IPS DF 6.9 (cell line): ENCODE data around the gene GADD45G.

Experiments
- DNase-seq: peaks from one replicate; pipeline ENCODE4 v3.0.0-alpha.2; 2013; ENCODE audit warnings: low read depth, low spot score
- H3K27ac ChIP-seq: one replicate; pipeline ENCODE4 v1.5.1; 2013; ENCODE audit warnings: low read length, control low read depth
- H3K27me3 ChIP-seq: 2 replicates; pipeline ENCODE4 v1.6.1; 2013; ENCODE audit warnings: mild to moderate bottlenecking, low read length; ENCODE audit not compliant: control insufficient read depth, insufficient read depth
- H3K36me3 ChIP-seq: 2 replicates; pipeline ENCODE4 v1.6.1; 2013; ENCODE audit warnings: low read length; ENCODE audit not compliant: control insufficient read depth, insufficient read depth
- H3K4me1 ChIP-seq: 2 replicates; pipeline ENCODE4 v1.6.1; 2013; ENCODE audit warnings: low read length; ENCODE audit not compliant: control insufficient read depth, insufficient read depth
- H3K4me3 ChIP-seq: 2 replicates; pipeline ENCODE4 v1.5.1; 2013; ENCODE audit warnings: mild to moderate bottlenecking, low read length
- H3K9me3 ChIP-seq: 2 replicates; pipeline ENCODE4 v1.6.1; 2013; ENCODE audit warnings: low read length, inconsistent platforms; ENCODE audit not compliant: control insufficient read depth, insufficient read depth
- WGBS: extraction: QIAGEN DNeasy Blood & Tissue Kit; methylation state at CpG from one replicate; pipeline ENCODE4 v1.1.7; 2013; ENCODE audit warnings: mixed read lengths, missing lambda C conversion rate; ENCODE audit not compliant: insufficient read length, insufficient coverage; 5-methylcytosine and 5-hydroxymethylcytosine counted together

The GADD45G gene

DNA sequence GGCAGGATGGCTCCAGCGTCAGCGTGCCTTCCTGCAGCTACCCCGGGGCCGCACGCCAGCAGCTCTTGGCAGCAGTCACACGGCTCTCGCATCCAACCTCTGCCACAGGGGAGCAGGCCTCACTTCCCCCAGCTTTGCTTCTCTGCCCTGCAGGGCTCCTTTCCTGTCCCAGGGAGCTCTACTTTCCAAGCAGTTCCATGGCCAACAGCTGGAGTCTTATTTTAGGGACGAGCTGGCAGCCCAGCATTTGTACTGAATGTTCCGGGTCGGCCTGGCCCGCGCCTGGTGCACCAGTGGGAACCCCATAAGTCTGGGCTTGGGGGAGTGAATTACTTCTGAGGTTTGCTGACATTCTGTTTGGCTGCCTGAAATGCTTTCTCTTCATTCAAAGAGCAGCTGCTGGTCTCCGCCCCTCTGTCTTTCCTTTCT lies 34.6 kb downstream of the GADD45G start:
- whole genome bisulfite sequencing, result no CpG with 5 or more reads among the region's 13 CpGs
- Histone ChIP-seq H3K9me3 (no peaks in the 10 kb centered on the region), H3K27me3 (no peaks in the 10 kb centered on the region), H3K36me3 (no peaks in the 10 kb centered on the region), H3K4me3 (no peak overlapping the region), H3K4me1 (no peaks in the 10 kb centered on the region), H3K27ac (no peak overlapping the region)
- no peak for DNase-seq

DNA sequence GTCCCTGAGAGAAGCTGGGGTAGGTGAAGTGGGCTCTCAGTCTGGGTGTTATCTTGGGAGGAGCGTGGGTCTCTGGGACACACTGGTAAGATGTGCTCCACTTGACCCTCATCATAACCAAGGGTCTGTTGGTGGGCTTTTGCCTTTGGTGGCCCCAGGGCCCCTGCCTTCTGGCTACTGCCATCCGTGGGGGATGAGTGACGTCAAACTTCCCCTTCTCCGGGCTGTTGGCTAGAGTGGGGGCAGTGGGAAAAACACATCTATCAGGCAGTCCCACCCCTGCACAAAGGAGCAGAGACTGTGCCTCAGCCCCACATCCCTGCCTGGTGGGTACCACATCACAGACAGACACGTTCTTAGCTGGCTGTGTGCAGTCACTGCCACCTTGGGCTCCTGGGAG lies 35.1 kb downstream of the GADD45G start:
- Histone ChIP-seq H3K4me1 (no peaks in the 10 kb centered on the region), H3K27me3 (no peaks in the 10 kb centered on the region), H3K4me3 (no peak overlapping the region), H3K36me3 (no peaks in the 10 kb centered on the region), H3K9me3 (no peaks in the 10 kb centered on the region), H3K27ac (no peak overlapping the region)
- no peak for DNase-seq
- WGBS, result no CpG with 5 or more reads among the region's 5 CpGs

DNA sequence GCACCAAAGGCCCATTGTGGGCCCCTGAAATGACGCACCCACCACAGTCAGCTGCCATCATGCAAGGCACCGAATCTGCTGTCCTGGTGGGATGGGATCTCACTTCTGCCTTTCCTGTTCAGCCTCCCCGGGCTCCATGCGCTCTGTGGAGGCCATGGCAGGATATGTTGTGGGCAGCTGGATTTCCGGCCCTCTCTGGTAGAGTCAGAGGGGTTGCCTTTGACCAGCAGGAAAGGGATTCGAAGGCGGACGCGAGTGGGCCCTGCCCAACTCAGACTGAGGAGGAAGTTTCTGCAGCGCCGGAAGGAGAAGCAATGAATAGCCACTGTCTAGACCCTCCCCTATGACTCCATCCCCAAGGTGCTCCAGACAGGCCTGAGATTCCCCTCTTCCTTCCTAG lies 35.5 kb downstream of the GADD45G start:
- no peaks in the 10 kb centered on the region for H3K9me3 ChIP-seq
- H3K27ac ChIP-seq, result no peak overlapping the region
- WGBS, result no CpG with 5 or more reads among the region's 11 CpGs
- no peaks in the 10 kb centered on the region for H3K4me1 ChIP-seq
- no peaks in the 10 kb centered on the region for H3K36me3 ChIP-seq
- H3K27me3 ChIP-seq, result no peaks in the 10 kb centered on the region
- no peak for DNase-seq
- H3K4me3 ChIP-seq, result no peak overlapping the region

DNA sequence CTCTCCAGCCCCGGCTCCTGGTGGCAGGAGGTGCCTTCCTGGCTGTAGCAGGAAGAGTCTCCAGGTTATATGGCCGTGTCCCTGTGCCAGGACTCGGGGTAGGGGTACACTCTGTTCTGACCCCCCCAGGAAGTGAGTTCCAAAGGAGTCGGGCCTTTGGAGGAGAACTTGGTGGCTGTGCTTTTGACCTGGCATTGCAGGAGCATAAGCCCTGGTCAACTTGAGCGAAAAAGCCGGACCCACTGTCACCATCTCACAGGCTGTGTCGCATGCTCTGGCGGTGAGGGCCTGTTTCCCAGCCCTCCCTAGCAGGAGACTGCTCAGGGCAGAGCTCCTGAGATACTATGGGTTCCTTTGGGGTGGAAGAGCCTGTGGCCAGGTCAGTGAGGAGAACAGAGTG lies 36.0 kb downstream of the GADD45G start:
- no peak for DNase-seq
- H3K36me3 ChIP-seq, result no peaks in the 10 kb centered on the region
- H3K9me3 ChIP-seq, result no peaks in the 10 kb centered on the region
- no CpG with 5 or more reads among the region's 8 CpGs for WGBS
- no peak overlapping the region for H3K4me3 ChIP-seq
- no peaks in the 10 kb centered on the region for H3K4me1 ChIP-seq
- H3K27ac ChIP-seq, result no peak overlapping the region
- no peaks in the 10 kb centered on the region for H3K27me3 ChIP-seq

- H3K9me3 ChIP-seq, result no peaks in the 10 kb centered on the region
- no CpG with 5 or more reads among the region's 4 CpGs for WGBS
- DNase-seq, result no peak
- H3K27ac ChIP-seq, result no peak overlapping the region
- H3K36me3 ChIP-seq, result no peaks in the 10 kb centered on the region
- no peaks in the 10 kb centered on the region for H3K27me3 ChIP-seq
- H3K4me3 ChIP-seq, result no peak overlapping the region
- H3K4me1 ChIP-seq, result no peaks in the 10 kb centered on the region
Measured at GRCh38 chr9:89641980-89642379, 37.2 kb downstream of the GADD45G start.

DNA sequence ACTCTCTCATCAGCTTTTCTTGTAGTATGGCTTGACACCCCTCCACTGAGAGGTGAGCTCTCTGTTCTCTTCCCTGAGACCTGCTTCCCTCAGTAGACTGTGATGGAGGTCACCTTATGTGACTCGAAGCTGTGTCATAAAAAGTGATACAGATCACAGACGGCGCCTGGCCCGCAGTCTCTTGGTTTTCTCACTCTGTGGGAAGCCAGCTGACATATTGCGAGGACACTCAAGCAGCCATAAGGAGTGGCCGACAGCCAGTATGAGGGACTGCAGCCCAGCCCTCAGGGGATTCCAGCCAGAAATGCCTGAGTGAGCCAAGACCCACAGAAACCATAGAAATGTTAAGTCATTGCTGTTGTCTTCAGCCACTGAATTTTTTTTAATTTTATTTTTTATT lies 38.0 kb downstream of the GADD45G start:
- DNase-seq, result no peak
- H3K36me3 ChIP-seq, result no peaks in the 10 kb centered on the region
- no peak overlapping the region for H3K27ac ChIP-seq
- H3K27me3 ChIP-seq, result no peaks in the 10 kb centered on the region
- no peak overlapping the region for H3K4me3 ChIP-seq
- no peaks in the 10 kb centered on the region for H3K9me3 ChIP-seq
- no CpG with 5 or more reads among the region's 6 CpGs for WGBS
- H3K4me1 ChIP-seq, result no peaks in the 10 kb centered on the region

- no peaks in the 10 kb centered on the region for H3K9me3 ChIP-seq
- H3K27ac ChIP-seq, result no peak overlapping the region
- H3K36me3 ChIP-seq, result no peaks in the 10 kb centered on the region
- DNase-seq, result no peak
- WGBS, result no CpG with 5 or more reads among the region's 8 CpGs
- H3K4me3 ChIP-seq, result no peak overlapping the region
- H3K27me3 ChIP-seq, result no peaks in the 10 kb centered on the region
- H3K4me1 ChIP-seq, result 0 out of 2 replicates have a peak, but pooled peaks cover 4% of the 10 kb centered on the region
Measured at GRCh38 chr9:89646189-89646939, 41.6 kb downstream of the GADD45G start.

DNA sequence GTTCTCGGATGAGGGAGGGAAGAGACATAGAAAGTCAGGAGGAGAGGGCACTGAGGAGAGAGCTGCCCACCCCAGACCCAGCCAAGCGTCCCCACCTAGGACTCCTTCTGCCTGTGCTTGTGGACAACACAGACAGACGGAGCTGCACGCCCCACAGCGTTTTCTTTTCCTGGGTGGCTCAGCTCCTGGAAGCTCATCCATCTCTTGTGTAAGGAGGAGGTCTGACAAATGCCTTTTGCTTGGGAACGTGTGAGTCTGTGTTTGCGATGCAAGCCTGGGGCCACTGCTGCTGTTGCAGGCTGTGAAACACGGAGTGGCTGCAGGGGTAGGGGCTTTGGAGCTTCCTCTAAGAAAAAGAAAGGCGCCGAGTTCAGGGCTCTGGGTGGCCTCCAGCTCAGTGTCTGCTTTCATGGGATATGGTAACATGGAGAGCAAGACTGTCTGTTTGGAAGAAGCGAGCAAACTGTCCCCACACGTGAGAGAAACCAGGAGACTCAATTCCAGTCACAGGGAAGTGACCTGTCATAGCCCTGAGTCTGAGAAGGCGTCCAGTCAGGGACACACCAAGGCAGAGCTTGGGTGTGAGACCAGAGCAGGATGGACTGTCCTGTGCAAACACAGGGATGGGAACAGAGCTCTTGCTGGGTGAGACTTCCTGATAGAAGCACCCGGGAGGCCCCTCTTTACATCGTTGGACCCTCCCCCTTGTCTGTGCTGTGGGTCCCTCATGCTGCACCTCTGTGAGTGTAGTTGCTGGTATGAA lies 42.7 kb downstream of the GADD45G start:
- Histone ChIP-seq H3K36me3 (no peaks in the 10 kb centered on the region), H3K4me3 (no peak overlapping the region), H3K4me1 (peaks cover 6% of the 10 kb centered on the region; the same call in 1 of the 2 replicates), H3K27me3 (no peaks in the 10 kb centered on the region), H3K9me3 (no peaks in the 10 kb centered on the region), H3K27ac (no peak overlapping the region)
- no peak for DNase-seq
- no CpG with 5 or more reads among the region's 15 CpGs for WGBS

- WGBS, result no CpG with 5 or more reads among the region's 11 CpGs
- H3K27me3 ChIP-seq, result no peaks in the 10 kb centered on the region
- H3K36me3 ChIP-seq, result no peaks in the 10 kb centered on the region
- H3K27ac ChIP-seq, result no peak overlapping the region
- peaks cover 6% of the 10 kb centered on the region; the same call in 1 of the 2 replicates for H3K4me1 ChIP-seq
- H3K4me3 ChIP-seq, result no peak overlapping the region
- no peak for DNase-seq
- H3K9me3 ChIP-seq, result no peaks in the 10 kb centered on the region
Measured at GRCh38 chr9:89648247-89649000, 43.6 kb downstream of the GADD45G start.

GRCh38 chr9:89649039-89649691 lies 44.4 kb downstream of the GADD45G start:
- Histone ChIP-seq H3K9me3 (no peaks in the 10 kb centered on the region), H3K36me3 (no peaks in the 10 kb centered on the region), H3K27ac (no peak overlapping the region), H3K4me3 (no peak overlapping the region), H3K27me3 (no peaks in the 10 kb centered on the region), H3K4me1 (peaks cover 6% of the 10 kb centered on the region; the same call in 1 of the 2 replicates)
- WGBS, result no CpG with 5 or more reads among the region's 8 CpGs
- no peak for DNase-seq
